Measurements from ENCODE around the gene SLC45A3.

GRCh38 chr1:205677167-205677566 lies 3.1 kb downstream of the SLC45A3 start:
- TF ChIP-seq RXRA (IDR thresholded peaks at IDR 0.05): peak in 1 of 2 donors; percentile 4
- TF ChIP-seq CTCF (IDR thresholded peaks at IDR 0.05; ENCODE audit: low read depth, low read length, missing input control): no peak
- peak; percentile 47 to 63 for TF ChIP-seq HNF4A (conservative IDR thresholded peaks at IDR 0.05)
- no peak for TF ChIP-seq YY1 (IDR thresholded peaks at IDR 0.05)
- TF ChIP-seq RAD21 (IDR thresholded peaks at IDR 0.05): no peak
- no peak for TF ChIP-seq EGR1 (IDR thresholded peaks at IDR 0.05; ENCODE audit: low read depth in 2 of 2)
- no peak for TF ChIP-seq REST (IDR thresholded peaks at IDR 0.05)
- no peak for TF ChIP-seq SP1 (IDR thresholded peaks at IDR 0.05)
- TF ChIP-seq JUND (IDR thresholded peaks at IDR 0.05): no peak

Measured in liver (tissue), 3 donors.